HL-60/S4 (cell line): ENCODE results near the gene GADD45GIP1.
"Not testable (repeated sequence)": the region's sequence is repeated elsewhere in the genome, so short reads cannot be mapped to it uniquely, and the experiment has no call there.

Experiments
- in situ Hi-C: fragments of 300-500 bp; cut with MboI; formaldehyde crosslinking; loops from 2 replicates; pipeline ENCODE4 v1.14.3; 2022; ENCODE audit warnings: low sequenced_read_pairs

Gene GADD45GIP1

GRCh38 chr19:12944104-12944674, 12.8 kb downstream of the GADD45GIP1 start:
- in situ Hi-C loops = no loop called here

GRCh38 chr19:12943437-12944044, 13.5 kb downstream of the GADD45GIP1 start:
- in situ Hi-C loops = no loop called here

- in situ Hi-C loops = no loop called here
Measured at GRCh38 chr19:12940897-12941296, 16.1 kb downstream of the GADD45GIP1 start.

- in situ Hi-C loops = no loop called here
Measured at GRCh38 chr19:12939975-12940423, 17.0 kb downstream of the GADD45GIP1 start.

GRCh38 chr19:12938779-12939601, 18.0 kb downstream of the GADD45GIP1 start:
- in situ Hi-C loops = no loop called here

GRCh38 chr19:12937927-12938778, 18.9 kb downstream of the GADD45GIP1 start, which contains the start of gene CALR:
CALR (plus strand) TSS chr19:12938609; CDS start chr19:12938680, 71 bp downstream.
- in situ Hi-C loops = no loop called here

- in situ Hi-C loops = no loop called here
Measured at GRCh38 chr19:12937093-12937926, 19.7 kb downstream of the GADD45GIP1 start.

GRCh38 chr19:12936582-12936981, 20.4 kb downstream of the GADD45GIP1 start:
- in situ Hi-C loops = no loop called here

- in situ Hi-C loops = no loop called here
Measured at GRCh38 chr19:12935071-12935470, 22.0 kb downstream of the GADD45GIP1 start.

- in situ Hi-C loops = no loop called here
Measured at GRCh38 chr19:12933287-12934072, 23.5 kb downstream of the GADD45GIP1 start, which contains the start of gene FARSA. FARSA (minus strand) TSS chr19:12933711; CDS start chr19:12933696, 15 bp downstream.

- in situ Hi-C loops = no loop called here
Measured at GRCh38 chr19:12932392-12933286, 24.4 kb downstream of the GADD45GIP1 start.

- in situ Hi-C loops = no loop called here
Measured at GRCh38 chr19:12930002-12930645, 26.9 kb downstream of the GADD45GIP1 start.

- in situ Hi-C loops = no loop called here
Measured at GRCh38 chr19:12924621-12925310, 32.3 kb downstream of the GADD45GIP1 start.

GRCh38 chr19:12922959-12923358, 34.1 kb downstream of the GADD45GIP1 start:
- in situ Hi-C loops = no loop called here

- in situ Hi-C loops = no loop called here
Measured at GRCh38 chr19:12921047-12921446, 36.0 kb downstream of the GADD45GIP1 start.

- in situ Hi-C loops = no loop called here
Measured at GRCh38 chr19:12918253-12918652, 38.8 kb downstream of the GADD45GIP1 start.

- in situ Hi-C loops = not testable (repeated sequence)
Measured at GRCh38 chr19:12915860-12916259, 41.2 kb downstream of the GADD45GIP1 start.
